ENCODE measurements around the gene CX3CR1.
A peak's percentile ranks its signal among the peaks of the same experiment; 100 is the strongest.

CX3CR1 gene

GRCh38 chr3:39291903-39292329, 12.1 kb upstream of the CX3CR1 start:
- DNase-seq (ENCODE audit: low read depth), result peak; percentile 31

GRCh38 chr3:39290255-39290654, 10.4 kb upstream of the CX3CR1 start:
- DNase-seq (ENCODE audit: low read depth), result no peak

GRCh38 chr3:39289107-39289506, 9.3 kb upstream of the CX3CR1 start:
- no peak for DNase-seq (ENCODE audit: low read depth)

- peak; percentile 75 for DNase-seq (ENCODE audit: low read depth)
These were observed 8.5 kb upstream of the CX3CR1 start for GRCh38 chr3:39288300-39288808.

- no peak for DNase-seq (ENCODE audit: low read depth)
These were observed 7.7 kb upstream of the CX3CR1 start for GRCh38 chr3:39287216-39288164.

GRCh38 chr3:39286771-39287170, 6.9 kb upstream of the CX3CR1 start:
- DNase-seq (ENCODE audit: low read depth), result no peak

- DNase-seq (ENCODE audit: low read depth), result no peak
These were observed 5.5 kb upstream of the CX3CR1 start for GRCh38 chr3:39285332-39285731.

GRCh38 chr3:39284457-39284881, 4.6 kb upstream of the CX3CR1 start:
- no peak for DNase-seq (ENCODE audit: low read depth)

- DNase-seq (ENCODE audit: low read depth), result no peak
These were observed 2.2 kb upstream of the CX3CR1 start for GRCh38 chr3:39282057-39282456.

GRCh38 chr3:39281533-39281932, 1.7 kb upstream of the CX3CR1 start:
- DNase-seq (ENCODE audit: low read depth), result no peak

GRCh38 chr3:39280571-39280970, 735 bp upstream of the CX3CR1 start:
- DNase-seq (ENCODE audit: low read depth), result no peak

GRCh38 chr3:39278616-39278935, 1.3 kb downstream of the CX3CR1 start:
- DNase-seq (ENCODE audit: low read depth), result no peak

GRCh38 chr3:39277893-39278615, 1.8 kb downstream of the CX3CR1 start:
- no peak for DNase-seq (ENCODE audit: low read depth)

- DNase-seq (ENCODE audit: low read depth), result no peak
These were observed 3.1 kb downstream of the CX3CR1 start for GRCh38 chr3:39276746-39277145.

GRCh38 chr3:39275963-39276593, 3.8 kb downstream of the CX3CR1 start:
- no peak for DNase-seq (ENCODE audit: low read depth)

- peak; percentile 54 for DNase-seq (ENCODE audit: low read depth)
These were observed 4.8 kb downstream of the CX3CR1 start for GRCh38 chr3:39275052-39275451.

GRCh38 chr3:39273119-39273518, 6.7 kb downstream of the CX3CR1 start:
- no peak for DNase-seq (ENCODE audit: low read depth)

- no peak for DNase-seq (ENCODE audit: low read depth)
These were observed 7.6 kb downstream of the CX3CR1 start for GRCh38 chr3:39272191-39272590.

GRCh38 chr3:39271363-39271914, 8.4 kb downstream of the CX3CR1 start:
- no peak for DNase-seq (ENCODE audit: low read depth)

GRCh38 chr3:39269528-39269927, 10.3 kb downstream of the CX3CR1 start:
- DNase-seq (ENCODE audit: low read depth), result no peak

GRCh38 chr3:39268549-39268900, 11.3 kb downstream of the CX3CR1 start:
- no peak for DNase-seq (ENCODE audit: low read depth)
